IMR-90 (cell line): ENCODE results near the gene PLA2G2C. TPM values are rescaled to one million over a fixed set of nuclear protein-coding genes. Genes with fewer than 3 reads are reported as not detected.

Source experiments
- ATAC-seq: fragments of 200-7000 bp; cut with Tn5 transposase; 2 replicates; pipeline ENCODE4 v1.9.1; 2020; ENCODE audit warnings: low read depth, mild to moderate bottlenecking, moderate library complexity
- BruUV-seq: library from RNA; stranded (reverse); fragments of 400-500 nt; replicated peaks from 2 replicates; lab custom pipeline; 2021; lab: Mats Ljungman, UMichigan
- CTCF ChIA-PET: fragments of 300-600 bp; formaldehyde crosslinking; extraction: SDS; loops from one replicate; lab custom pipeline; 2021; ENCODE audit warnings: antibody characterized with exemption; lab: Yijun Ruan, JAX
- POLR2A ChIA-PET: fragments of 300-600 bp; sonication (Branson Sonifier 250); formaldehyde crosslinking; loops from one replicate; lab custom pipeline; 2022; ENCODE audit warnings: antibody characterized with exemption; ENCODE audit not compliant: unreplicated experiment; lab: Charles Lee
- DNase-seq: peaks from one replicate; pipeline ENCODE4 v3.0.0; 2013
- H2AFZ ChIP-seq: replicated peaks from 2 replicates; pipeline ENCODE3; 2013; ENCODE audit warnings: low read length, mild to moderate bottlenecking; ENCODE audit not compliant: poor library complexity
- H2AK5ac ChIP-seq: 2 replicates; pipeline ENCODE4 v1.6.1; 2013; ENCODE audit warnings: low read depth, low read length, inconsistent platforms
- H2AK9ac ChIP-seq: replicated peaks from 2 replicates; pipeline ENCODE3; 2013; ENCODE audit warnings: mild to moderate bottlenecking, low read depth, low read length, moderate library complexity; ENCODE audit not compliant: poor library complexity
- H2BK120ac ChIP-seq: 2 replicates; pipeline ENCODE4 v1.6.1; 2013; ENCODE audit warnings: low read depth, low read length, inconsistent platforms
- H2BK15ac ChIP-seq: 3 replicates; pipeline ENCODE4 v1.6.1; 2013; ENCODE audit warnings: low read depth, low read length, inconsistent platforms
- H2BK20ac ChIP-seq: 2 replicates; pipeline ENCODE4 v1.6.1; 2013; ENCODE audit warnings: low read depth, mild to moderate bottlenecking, inconsistent platforms, low read length, moderate library complexity
- H2BK5ac ChIP-seq: 2 replicates; pipeline ENCODE4 v1.6.1; 2013; ENCODE audit warnings: mild to moderate bottlenecking, low read depth, low read length, inconsistent platforms; ENCODE audit not compliant: poor library complexity, severe bottlenecking
- H3K14ac ChIP-seq: replicated peaks from 2 replicates; pipeline ENCODE4 v1.6.1; 2013; ENCODE audit warnings: low read depth, low read length, inconsistent platforms
- H3K18ac ChIP-seq: 2 replicates; pipeline ENCODE4 v1.6.1; 2013; ENCODE audit warnings: low read depth, low read length, control low read depth
- H3K23ac ChIP-seq: 2 replicates; pipeline ENCODE4 v1.6.1; 2013; ENCODE audit warnings: low read depth, low read length, inconsistent platforms
- H3K27ac ChIP-seq: 2 replicates; pipeline ENCODE4 v1.5.1; 2013; ENCODE audit warnings: mild to moderate bottlenecking, control low read depth, low read length; ENCODE audit not compliant: insufficient read depth
- H3K27me3 ChIP-seq: 2 replicates; pipeline ENCODE4 v1.6.1; 2013; ENCODE audit warnings: low read length; ENCODE audit not compliant: control insufficient read depth, insufficient read depth
- H3K36me3 ChIP-seq: 2 replicates; pipeline ENCODE4 v1.6.1; 2013; ENCODE audit warnings: low read length, mixed read lengths; ENCODE audit not compliant: control insufficient read depth, insufficient read depth
- H3K4ac ChIP-seq: 2 replicates; pipeline ENCODE4 v1.6.1; 2013; ENCODE audit warnings: low read depth, low read length, inconsistent platforms
- H3K4me1 ChIP-seq: 2 replicates; pipeline ENCODE4 v1.6.1; 2013; ENCODE audit warnings: low read length, mixed read lengths; ENCODE audit not compliant: control insufficient read depth, insufficient read depth
- H3K4me2 ChIP-seq: 2 replicates; pipeline ENCODE4 v1.6.1; 2013; ENCODE audit warnings: low read depth, mild to moderate bottlenecking, control low read depth, low read length, moderate library complexity
- H3K4me3 ChIP-seq: 2 replicates; pipeline ENCODE4 v1.5.1; 2013; ENCODE audit warnings: low read depth, mild to moderate bottlenecking, control low read depth, low read length, moderate library complexity; ENCODE audit not compliant: insufficient read depth
- H3K56ac ChIP-seq: 2 replicates; pipeline ENCODE4 v1.6.1; 2013; ENCODE audit warnings: low read length, inconsistent platforms; ENCODE audit not compliant: insufficient read depth; ENCODE audit errors: extremely low read depth
- H3K79me1 ChIP-seq, 2 experiments: 2 replicates each; pipeline ENCODE4 v1.6.1; 2013; ENCODE audit warnings: low read length in 2 of 2, inconsistent platforms in 1 of 2, low read depth in 1 of 2
- H3K9ac ChIP-seq: 2 replicates; pipeline ENCODE4 v1.6.1; 2013; ENCODE audit warnings: low read depth, low read length, control low read depth
- H3K9me1 ChIP-seq: 2 replicates; pipeline ENCODE4 v1.6.1; 2013; ENCODE audit warnings: low read length, inconsistent platforms; ENCODE audit not compliant: insufficient read depth
- H3K9me3 ChIP-seq: 2 replicates; pipeline ENCODE4 v1.6.1; 2013; ENCODE audit warnings: low read length; ENCODE audit not compliant: control insufficient read depth, insufficient read depth
- H4K20me1 ChIP-seq: 2 replicates; pipeline ENCODE4 v1.6.1; 2013; ENCODE audit warnings: low read length, inconsistent platforms; ENCODE audit not compliant: insufficient read depth
- H4K5ac ChIP-seq: 2 replicates; pipeline ENCODE4 v1.6.1; 2013; ENCODE audit warnings: mild to moderate bottlenecking, low read depth, low read length, control low read depth
- H4K8ac ChIP-seq, 2 experiments: 2 replicates each; pipeline ENCODE4 v1.6.1; 2013; ENCODE audit warnings: low read depth in 2 of 2, low read length in 2 of 2, control low read depth in 1 of 2, inconsistent platforms in 1 of 2
- H4K91ac ChIP-seq: 2 replicates; pipeline ENCODE4 v1.6.1; 2013; ENCODE audit warnings: low read depth, low read length, inconsistent platforms; ENCODE audit not compliant: insufficient read depth
- CHD1 ChIP-seq: IDR thresholded peaks from 2 replicates; pipeline ENCODE4 v1.6.1; 2012; ENCODE audit warnings: low read depth, low read length, improper control_type of control experiment
- NFE2L2 ChIP-seq: fragments of 150-350 bp; IDR thresholded peaks from 2 replicates; pipeline ENCODE4 v1.6.1; 2016; ENCODE audit warnings: low read depth, mild to moderate bottlenecking, low read length
- WGBS, 2 experiments: methylation state at CpG; one replicate each; pipeline versions ENCODE4 v1.1.5 to v1.1.7; 2013; ENCODE audit warnings: missing lambda C conversion rate in 2 of 2; ENCODE audit not compliant: insufficient read length in 1 of 2; ENCODE audit errors: extremely low coverage in 2 of 2; 5-methylcytosine and 5-hydroxymethylcytosine counted together
- dilution Hi-C: fragments of 300-500 bp; cut with HindIII; formaldehyde crosslinking; loops from one replicate; pipeline ENCODE4 v1.14.3; 2018; ENCODE audit warnings: low sequenced_read_pairs; ENCODE audit not compliant: unreplicated experiment
- in situ Hi-C: fragments of 300-500 bp; cut with MboI; formaldehyde crosslinking; loops from 3 replicates; pipeline ENCODE4 v1.14.3; 2019; ENCODE audit warnings: low sequenced_read_pairs, inconsistent platforms, mixed read lengths
- intact Hi-C: fragments of 100-400 bp; cut with micrococcal nuclease; formaldehyde crosslinking; loops from 2 replicates; pipeline ENCODE4 v1.10.0; 2022
- polyA plus RNA-seq, 3 experiments: library from polyadenylated mRNA; depleted of rRNA; stranded (reverse); fragments of >200 nt; gene quantifications; 2 replicates each; pipeline ENCODE4 v1.2.3, GENCODE V29; 2012; ENCODE audit warnings: low replicate concordance in 1 of 3
- total RNA-seq: library from RNA; depleted of rRNA; stranded (reverse); fragments of >200 nt; gene quantifications from 2 replicates; pipeline ENCODE4 v1.2.3, GENCODE V29; 2012

Gene PLA2G2C
- total and polyA plus RNA-seq, 2 of the 4 experiments (the other 2 are of a cell fraction), result not detected

GRCh38 chr1:20174937-20175666 lies 11.2 kb downstream of the PLA2G2C start:
- H2BK15ac ChIP-seq, result no peak overlapping the region
- no TSS peak for BruUV-seq
- TF ChIP-seq CHD1, result no peak
- TF ChIP-seq NFE2L2, result no peak
- no peaks in the 10 kb centered on the region for H3K79me1 ChIP-seq
- no peak overlapping the region for H2BK120ac ChIP-seq
- H4K5ac ChIP-seq, result no peak overlapping the region
- H2AK9ac ChIP-seq, result no peak overlapping the region
- in situ Hi-C loops, result no loop called here
- no peak overlapping the region for H3K18ac ChIP-seq
- dilution Hi-C loops, result no loop called here
- DNase-seq, result no peak
- no peak overlapping the region for H4K8ac ChIP-seq
- ChIA-PET CTCF (interaction anchor here (1.3 kb wide), 1 partner anchor 38 kb away, joined by 6 read pairs; no protein-coding TSS in a partner anchor), POLR2A (no interaction called here)
- H3K4ac ChIP-seq, result no peak overlapping the region
- H3K4me3 ChIP-seq, result no peak overlapping the region
- H3K27ac ChIP-seq, result no peak overlapping the region
- no peaks in the 10 kb centered on the region for H3K9me1 ChIP-seq
- peaks cover 5% of the 10 kb centered on the region; the same call in 1 of the 2 replicates for H3K9me3 ChIP-seq
- H3K4me1 ChIP-seq, result no peaks in the 10 kb centered on the region
- no peak overlapping the region for H2BK20ac ChIP-seq
- no peak overlapping the region for H4K91ac ChIP-seq
- no peak overlapping the region for H3K9ac ChIP-seq
- H3K14ac ChIP-seq, result no peak overlapping the region
- no peak overlapping the region for H2AK5ac ChIP-seq
- no peak overlapping the region for H2AFZ ChIP-seq
- H3K27me3 ChIP-seq, result peaks cover 9% of the 10 kb centered on the region
- ATAC-seq, result no peak
- H4K20me1 ChIP-seq, result no peaks in the 10 kb centered on the region
- H3K23ac ChIP-seq, result no peak overlapping the region
- intact Hi-C loops, result no loop called here
- 40% methylated on average over 1 of the region's 9 CpGs; no CpG with 5 or more reads in 1 of the 2 experiments for WGBS, 2 experiments
- no peak overlapping the region for H2BK5ac ChIP-seq
- H3K4me2 ChIP-seq, result no peak overlapping the region
- no peaks in the 10 kb centered on the region for H3K36me3 ChIP-seq
- no peak overlapping the region for H3K56ac ChIP-seq
